GM19099 (cell line): ENCODE measurements around the gene STARD8.

Source experiments
- POLR2A ChIP-seq: IDR thresholded peaks from 3 replicates; pipeline ENCODE4 v1.6.1; 2011; ENCODE audit warnings: low read depth; ENCODE audit not compliant: insufficient read length; ENCODE audit errors: extremely low read depth

Gene STARD8, protein sequence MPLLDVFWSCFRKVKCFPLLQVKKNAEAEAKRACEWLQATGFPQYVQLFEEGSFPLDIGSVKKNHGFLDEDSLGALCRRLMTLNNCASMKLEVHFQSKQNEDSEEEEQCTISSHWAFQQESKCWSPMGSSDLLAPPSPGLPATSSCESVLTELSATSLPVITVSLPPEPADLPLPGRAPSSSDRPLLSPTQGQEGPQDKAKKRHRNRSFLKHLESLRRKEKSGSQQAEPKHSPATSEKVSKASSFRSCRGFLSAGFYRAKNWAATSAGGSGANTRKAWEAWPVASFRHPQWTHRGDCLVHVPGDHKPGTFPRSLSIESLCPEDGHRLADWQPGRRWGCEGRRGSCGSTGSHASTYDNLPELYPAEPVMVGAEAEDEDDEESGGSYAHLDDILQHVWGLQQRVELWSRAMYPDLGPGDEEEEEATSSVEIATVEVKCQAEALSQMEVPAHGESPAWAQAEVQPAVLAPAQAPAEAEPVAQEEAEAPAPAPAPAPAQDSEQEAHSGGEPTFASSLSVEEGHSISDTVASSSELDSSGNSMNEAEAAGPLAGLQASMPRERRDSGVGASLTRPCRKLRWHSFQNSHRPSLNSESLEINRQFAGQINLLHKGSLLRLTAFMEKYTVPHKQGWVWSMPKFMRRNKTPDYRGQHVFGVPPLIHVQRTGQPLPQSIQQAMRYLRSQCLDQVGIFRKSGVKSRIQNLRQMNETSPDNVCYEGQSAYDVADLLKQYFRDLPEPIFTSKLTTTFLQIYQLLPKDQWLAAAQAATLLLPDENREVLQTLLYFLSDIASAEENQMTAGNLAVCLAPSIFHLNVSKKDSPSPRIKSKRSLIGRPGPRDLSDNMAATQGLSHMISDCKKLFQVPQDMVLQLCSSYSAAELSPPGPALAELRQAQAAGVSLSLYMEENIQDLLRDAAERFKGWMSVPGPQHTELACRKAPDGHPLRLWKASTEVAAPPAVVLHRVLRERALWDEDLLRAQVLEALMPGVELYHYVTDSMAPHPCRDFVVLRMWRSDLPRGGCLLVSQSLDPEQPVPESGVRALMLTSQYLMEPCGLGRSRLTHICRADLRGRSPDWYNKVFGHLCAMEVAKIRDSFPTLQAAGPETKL

DNA sequence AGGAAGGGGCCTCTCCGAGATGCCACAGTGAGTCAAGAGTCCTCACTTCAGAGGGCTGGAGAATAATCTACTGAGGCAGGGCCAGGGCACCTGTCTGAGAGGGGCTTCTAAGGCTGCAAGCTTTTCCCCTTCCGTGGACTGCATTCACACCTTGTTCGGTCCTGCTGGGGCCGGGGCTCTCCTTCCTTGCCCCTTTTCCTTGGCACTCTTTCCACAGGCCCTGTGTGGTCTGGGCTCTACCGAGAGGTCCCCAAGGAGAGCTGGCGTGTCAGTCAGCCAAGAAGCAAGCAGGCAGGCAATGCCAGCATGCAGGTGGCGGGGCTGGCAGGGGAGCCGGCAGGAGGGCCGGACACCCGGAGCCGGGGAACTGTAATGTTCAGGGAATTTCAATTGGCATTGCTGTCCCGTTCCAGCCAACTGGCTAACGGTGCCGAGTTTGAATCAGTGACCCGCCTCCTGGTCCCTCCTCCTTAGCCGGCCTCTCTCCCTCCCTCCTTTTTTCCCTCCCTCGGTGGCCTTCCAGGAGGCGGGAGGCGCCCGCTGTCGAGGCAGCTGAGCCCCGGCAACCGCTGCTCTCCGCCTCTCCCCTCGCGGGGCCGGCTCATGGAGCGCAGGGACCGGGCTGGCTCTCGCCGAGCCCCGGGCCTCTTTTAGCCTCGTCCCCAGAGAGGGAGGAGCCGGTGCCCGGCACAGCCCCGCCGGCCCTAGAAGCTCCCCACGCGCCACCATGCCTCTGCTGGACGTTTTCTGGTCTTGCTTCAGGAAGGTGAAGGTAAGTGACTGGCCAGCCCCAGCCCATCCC lies at the start of gene STARD8:
STARD8 (plus strand) TSS at position 511 of the 802 bp plus-strand sequence; CDS start at position 728, 217 bp downstream.
- TF ChIP-seq POLR2A: no peak

GRCh38 chrX:68598841-68599240 lies 48.6 kb upstream of the STARD8 start:
- no peak for TF ChIP-seq POLR2A

DNA sequence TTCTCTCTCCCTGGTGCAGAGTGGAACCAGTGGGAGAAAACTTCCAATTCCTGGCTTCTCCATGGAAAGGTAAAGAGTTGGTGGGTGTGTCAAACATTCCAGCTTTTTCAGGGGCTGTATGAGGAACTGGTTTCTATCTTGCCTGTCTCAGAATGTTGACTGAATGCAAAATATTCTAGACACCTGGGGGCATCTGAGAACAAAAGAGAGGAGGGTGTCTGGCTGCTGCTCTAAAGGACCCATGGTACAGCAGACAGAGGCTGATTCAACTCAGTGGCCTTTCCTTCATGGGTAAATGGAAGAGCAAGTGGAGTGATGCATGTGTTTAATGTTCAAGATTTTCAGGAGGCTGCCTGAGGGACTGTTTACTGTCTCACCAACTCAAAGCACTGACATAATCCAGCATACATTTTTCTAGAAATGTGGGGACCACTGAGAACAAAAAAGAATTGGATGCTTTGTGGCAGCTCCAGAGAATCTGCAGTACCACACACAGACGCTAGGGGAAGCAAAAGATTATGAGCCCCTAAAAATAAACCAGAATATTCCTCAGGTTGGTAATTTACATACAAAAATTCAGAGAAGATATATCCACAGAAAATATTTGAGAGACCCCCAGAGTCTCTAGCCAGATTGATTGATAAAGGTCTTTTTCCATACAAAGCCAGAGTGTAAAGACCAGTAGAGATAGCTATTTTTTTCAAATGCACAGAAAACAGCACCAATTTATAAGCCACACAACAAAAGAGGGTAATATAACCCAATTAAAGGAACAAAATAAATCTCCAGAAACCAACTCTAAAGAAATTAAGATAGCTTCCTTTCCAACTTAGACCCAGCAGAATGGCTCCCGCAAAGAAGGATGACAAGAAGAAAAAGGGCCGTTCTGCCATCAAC lies 48.0 kb upstream of the STARD8 start:
- no peak for TF ChIP-seq POLR2A

DNA sequence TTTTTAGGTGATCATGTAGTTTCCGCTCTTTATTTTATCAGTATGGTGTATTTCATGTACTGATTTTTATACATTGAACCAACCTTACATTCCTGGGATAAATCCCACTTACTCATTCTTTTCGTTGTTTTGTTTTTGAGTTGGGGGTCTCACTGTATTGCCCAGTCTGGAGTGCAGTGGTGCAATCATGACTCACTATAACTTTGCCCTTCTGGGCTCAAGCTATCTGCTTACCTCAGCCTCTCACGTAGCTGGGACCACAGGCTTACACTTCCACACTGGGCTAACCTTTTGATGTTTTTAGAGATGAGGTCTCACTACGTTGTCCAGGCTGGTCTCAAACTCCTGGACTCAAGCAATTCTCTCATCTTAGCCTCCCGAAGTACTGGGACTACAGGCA lies 19.5 kb upstream of the STARD8 start:
- no peak for TF ChIP-seq POLR2A

- TF ChIP-seq POLR2A: no peak
These were observed 16.1 kb upstream of the STARD8 start for GRCh38 chrX:68631336-68631735.

DNA sequence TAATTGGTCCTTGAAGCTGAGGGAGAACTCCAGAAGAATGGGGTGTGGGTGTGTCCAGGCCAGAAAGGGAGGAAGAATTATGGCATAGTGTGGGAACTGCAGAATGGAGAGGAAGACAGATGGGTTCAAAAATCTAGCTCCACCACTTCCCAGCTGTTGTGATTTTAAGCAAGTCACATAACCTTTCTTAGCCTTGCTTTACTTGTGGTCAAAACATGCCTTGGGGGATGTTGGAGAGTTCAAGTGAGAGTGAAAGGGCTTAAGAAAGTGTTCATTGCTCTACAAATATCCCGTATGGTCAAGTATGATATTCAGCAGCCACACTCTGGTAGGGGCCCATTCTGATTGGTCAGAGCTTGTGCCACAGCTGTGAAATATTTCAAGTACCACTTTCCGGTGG lies 15.0 kb upstream of the STARD8 start:
- no peak for TF ChIP-seq POLR2A

- no peak for TF ChIP-seq POLR2A
These were observed 13.5 kb upstream of the STARD8 start for GRCh38 chrX:68633981-68634380.

DNA sequence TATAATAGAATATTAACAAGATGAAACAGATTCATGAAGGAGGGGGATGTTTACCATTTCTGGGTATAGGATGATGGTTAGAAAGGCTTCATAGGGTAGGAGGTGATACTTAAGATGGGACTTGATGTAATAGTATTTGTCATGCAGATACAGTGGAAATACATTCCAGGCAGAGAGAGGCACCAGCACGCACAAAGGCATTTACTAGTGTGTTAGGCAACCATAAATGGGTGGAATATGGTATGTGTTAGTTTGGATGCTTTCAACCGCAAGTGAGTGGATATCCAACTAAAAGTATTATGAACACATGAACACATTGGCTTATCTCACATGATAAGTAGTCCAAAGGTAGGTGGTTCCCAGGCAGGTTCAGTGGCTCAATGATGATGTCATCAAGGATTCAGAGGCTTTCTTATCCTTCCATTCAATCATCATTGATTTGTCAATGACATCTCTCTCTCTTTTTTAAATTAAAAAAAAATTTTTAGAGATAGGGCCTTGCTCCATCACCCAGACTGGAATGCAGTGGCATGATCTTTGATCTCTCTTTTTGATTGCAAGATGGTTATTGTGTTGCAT lies 12.7 kb upstream of the STARD8 start:
- no peak for TF ChIP-seq POLR2A

GRCh38 chrX:68640661-68641060 lies 6.8 kb upstream of the STARD8 start:
- TF ChIP-seq POLR2A: no peak

DNA sequence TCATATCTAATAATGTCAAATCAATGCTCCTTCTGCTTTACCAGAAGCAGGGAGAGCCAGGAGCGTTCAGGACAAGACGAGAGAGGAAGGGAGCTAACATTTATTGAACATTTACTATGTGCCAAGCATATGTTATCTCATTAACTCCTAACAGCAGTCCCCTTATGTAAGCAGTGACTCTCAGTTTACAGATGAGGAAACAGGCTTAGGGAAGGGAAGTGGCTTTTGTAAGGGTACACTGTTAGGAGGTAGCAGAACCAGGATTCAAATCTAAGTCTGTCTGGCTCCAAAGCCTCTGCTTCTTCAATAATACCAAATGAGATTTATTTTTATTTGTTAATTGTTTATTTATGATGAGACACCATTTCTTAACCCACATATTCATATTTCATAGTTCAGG lies 2.6 kb upstream of the STARD8 start:
- no peak for TF ChIP-seq POLR2A

DNA sequence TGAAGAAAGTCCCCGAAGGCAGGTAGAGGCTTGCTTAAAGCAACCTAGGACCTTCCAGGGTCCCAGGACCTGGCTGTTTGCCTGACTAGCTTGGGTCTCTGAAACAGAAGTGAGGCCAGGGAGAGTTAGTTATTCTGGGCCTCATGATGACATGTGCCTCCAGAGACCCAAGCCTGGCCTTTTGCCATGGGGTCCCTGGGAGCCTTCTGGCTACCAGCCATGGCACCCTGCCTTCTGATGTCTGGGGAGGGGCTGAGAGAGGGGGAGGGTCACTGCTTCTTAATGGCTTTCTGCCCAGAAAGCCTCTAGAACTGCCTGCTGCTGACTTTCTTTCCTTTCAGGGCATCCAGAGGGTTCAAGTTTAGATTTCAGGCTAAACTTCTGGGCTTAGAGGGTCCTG lies 1.0 kb upstream of the STARD8 start:
- no peak for TF ChIP-seq POLR2A

- no peak for TF ChIP-seq POLR2A
These were observed 1.5 kb downstream of the STARD8 start for GRCh38 chrX:68648960-68649359.

DNA sequence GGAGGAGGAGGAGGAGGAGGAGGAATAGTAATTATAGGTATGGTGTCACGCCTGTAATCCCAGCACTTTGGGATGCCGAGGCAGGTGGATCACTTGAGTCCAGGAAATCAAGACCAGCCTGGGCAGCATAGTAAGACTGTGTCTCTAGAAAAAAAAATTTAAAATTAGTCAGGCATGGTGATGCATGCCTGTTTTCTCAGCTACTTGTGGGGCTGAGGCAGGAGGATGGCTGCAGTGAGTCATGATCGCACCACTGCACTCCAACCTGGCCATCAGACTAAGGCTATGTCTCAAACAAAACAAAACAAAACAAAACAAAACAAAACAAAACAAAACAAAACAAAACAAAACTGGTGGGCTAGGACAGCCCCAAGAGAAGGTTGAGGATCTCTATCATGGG lies 3.0 kb downstream of the STARD8 start:
- TF ChIP-seq POLR2A: no peak
